OCI-LY7 (cell line): ENCODE data around the gene CCRL2.

Source experiments
- EZH2phosphoT487 ChIP-seq: fragments of 200-600 bp; sonication (generic); IDR thresholded peaks from 2 replicates; pipeline ENCODE4 v1.6.1; 2018; ENCODE audit warnings: low read depth, borderline replicate concordance, mild to moderate bottlenecking, mixed run types, antibody characterized with exemption, low read length, moderate library complexity, mixed read lengths
- TF ChIP-seq, protein P1 (sequence below): fragments of 200-600 bp; sonication (generic); conservative IDR thresholded peaks from 2 replicates; pipeline ENCODE4 v1.5.1; 2014; ENCODE audit warnings: mild to moderate bottlenecking, antibody characterized with exemption, low read length, moderate library complexity, mixed read lengths

GRCh38 chr3:46383951-46384330 is 23.1 kb upstream of the CCRL2 start:
- TF ChIP-seq, protein P1, sequence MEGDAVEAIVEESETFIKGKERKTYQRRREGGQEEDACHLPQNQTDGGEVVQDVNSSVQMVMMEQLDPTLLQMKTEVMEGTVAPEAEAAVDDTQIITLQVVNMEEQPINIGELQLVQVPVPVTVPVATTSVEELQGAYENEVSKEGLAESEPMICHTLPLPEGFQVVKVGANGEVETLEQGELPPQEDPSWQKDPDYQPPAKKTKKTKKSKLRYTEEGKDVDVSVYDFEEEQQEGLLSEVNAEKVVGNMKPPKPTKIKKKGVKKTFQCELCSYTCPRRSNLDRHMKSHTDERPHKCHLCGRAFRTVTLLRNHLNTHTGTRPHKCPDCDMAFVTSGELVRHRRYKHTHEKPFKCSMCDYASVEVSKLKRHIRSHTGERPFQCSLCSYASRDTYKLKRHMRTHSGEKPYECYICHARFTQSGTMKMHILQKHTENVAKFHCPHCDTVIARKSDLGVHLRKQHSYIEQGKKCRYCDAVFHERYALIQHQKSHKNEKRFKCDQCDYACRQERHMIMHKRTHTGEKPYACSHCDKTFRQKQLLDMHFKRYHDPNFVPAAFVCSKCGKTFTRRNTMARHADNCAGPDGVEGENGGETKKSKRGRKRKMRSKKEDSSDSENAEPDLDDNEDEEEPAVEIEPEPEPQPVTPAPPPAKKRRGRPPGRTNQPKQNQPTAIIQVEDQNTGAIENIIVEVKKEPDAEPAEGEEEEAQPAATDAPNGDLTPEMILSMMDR: no peak
- TF ChIP-seq EZH2phosphoT487: no peak
